Activated naive CD4-positive, alpha-beta T cell treated with anti-CD3 and anti-CD28 coated beads, Interleukin-2, amount 50 U/mL, for 16 hours (primary cell): ENCODE data around the gene ARHGEF9.
"Not testable (repeated sequence)": the region's sequence is repeated elsewhere in the genome, so short reads cannot be mapped to it uniquely, and the experiment has no call there.

Experiments
- DNase-seq: peaks from one replicate; pipeline ENCODE4 v3.0.0-alpha.2; 2020

ARHGEF9 gene

DNA sequence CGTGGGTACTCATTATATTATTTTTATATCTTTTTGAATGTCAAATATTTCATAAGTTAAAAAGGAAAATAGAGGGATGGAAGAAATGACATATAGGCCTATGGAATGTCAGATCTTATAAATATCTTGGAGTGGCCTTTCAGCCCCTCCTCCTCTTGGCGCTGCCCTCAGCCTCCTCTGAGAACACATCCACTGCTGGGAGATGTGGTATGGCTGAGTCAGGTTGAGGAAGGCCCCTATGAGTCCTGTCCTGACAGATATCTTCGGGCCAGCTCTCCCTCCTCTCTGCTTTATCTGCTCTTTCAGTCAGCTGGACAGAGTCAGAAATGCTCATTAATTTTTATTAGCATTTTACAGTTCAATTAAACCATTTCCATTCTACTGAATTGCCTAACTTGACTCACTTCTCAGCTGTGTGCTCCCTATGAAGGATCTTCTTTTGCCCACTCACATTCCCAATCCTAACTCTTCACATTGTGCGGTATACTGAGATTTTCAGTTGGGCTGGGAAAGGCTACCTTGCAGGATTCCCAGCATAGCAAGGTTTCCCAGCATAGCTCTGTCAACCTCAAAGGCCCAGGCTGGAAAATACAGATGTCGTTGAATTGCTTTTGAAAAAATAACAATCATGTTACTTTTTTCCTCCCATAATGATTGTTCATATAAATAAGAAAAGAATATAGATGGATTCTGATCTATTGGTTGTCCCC is 128.0 kb downstream of the ARHGEF9 start:
- no peak for DNase-seq

- no peak for DNase-seq
Observed at GRCh38 chrX:63652086-63652765, 132.8 kb downstream of the ARHGEF9 start.

DNA sequence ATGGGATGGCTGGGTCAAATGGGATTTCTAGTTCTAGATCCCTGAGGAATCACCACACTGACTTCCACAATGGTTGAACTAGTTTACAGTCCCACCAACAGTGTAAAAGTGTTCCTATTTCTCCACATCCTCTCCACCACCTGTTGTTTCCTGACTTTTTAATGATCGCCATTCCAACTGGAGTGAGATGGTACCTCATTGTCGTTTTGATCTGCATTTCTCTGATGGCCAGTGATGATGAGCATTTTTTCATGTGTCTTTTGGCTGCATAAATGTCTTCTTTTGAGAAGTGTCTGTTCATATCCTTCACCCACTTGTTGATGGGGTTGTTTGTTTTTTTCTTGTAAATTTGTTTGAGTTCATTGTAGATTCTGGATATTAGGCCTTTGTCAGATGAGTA is 139.3 kb downstream of the ARHGEF9 start:
- not testable (repeated sequence) for DNase-seq

DNA sequence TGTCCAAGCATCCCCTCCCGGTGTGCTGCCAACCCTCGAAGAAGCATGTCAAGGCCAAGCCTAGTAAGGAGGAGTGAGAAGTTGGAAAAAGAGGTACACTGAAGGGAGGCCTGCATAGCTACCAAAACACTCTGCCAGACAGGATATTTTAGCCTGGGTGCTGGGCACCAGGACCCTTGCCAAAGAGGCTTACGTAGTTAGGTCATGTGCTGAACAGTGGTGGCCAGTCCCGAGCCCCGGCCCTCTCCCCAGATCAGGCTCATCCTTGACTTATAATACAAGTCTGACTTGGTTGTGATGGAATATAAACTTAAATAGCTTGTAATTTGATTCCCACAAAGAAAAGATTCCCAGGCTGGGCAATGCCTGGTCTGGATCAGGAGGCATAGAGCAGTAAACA is 149.3 kb downstream of the ARHGEF9 start:
- DNase-seq: no peak

DNA sequence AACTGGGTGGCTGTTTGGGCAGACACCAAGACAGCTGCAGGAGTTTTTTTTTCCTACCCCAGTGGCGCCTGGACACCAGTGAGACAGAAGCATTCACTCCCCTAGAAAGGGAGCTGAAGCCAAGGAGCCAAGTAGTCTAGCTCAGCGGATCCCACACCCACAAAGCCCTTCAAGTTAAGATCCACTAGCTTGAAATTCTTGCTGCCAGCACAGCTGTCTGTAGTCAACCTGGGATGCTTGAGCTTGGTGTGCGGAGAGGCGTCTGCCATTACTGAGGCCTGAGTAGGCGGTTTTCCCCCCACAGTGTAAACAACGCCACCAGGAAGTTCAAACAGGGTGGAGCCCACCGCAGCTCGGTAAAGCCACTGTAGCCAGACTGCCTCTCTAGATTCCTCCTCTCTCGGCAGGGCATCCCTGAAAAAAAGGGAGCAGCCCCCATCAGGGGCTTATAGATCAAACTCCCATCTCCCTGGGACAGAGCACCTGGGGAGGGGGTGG is 171.4 kb downstream of the ARHGEF9 start:
- no peak for DNase-seq

DNA sequence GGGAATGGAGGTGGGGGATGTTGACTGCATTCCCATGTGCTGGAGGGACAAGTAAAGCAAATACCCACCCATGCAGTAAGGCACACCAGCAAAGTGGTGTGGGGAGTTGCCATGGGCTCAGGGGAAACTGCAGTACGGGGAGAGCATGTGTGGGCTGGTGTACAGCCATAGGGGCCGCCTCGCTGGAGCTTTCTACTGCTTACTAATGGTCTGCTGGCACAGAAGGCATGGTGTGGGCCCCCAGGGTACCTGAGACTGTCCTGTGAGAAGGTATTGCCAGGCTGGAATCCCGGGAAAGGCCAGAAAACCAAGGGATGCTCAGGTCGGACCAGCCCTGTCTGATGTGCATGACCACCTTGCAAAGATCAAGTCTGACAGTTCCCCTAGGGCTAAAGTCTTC is 199.1 kb downstream of the ARHGEF9 start:
- DNase-seq: no peak
